NCI-H1436 (cell line): ENCODE results near the gene CEPT1.

Source experiments
- DNase-seq: peaks from one replicate; lab custom pipeline; 2025; lab: John Stamatoyannopoulos, UW

The CEPT1 gene

DNA sequence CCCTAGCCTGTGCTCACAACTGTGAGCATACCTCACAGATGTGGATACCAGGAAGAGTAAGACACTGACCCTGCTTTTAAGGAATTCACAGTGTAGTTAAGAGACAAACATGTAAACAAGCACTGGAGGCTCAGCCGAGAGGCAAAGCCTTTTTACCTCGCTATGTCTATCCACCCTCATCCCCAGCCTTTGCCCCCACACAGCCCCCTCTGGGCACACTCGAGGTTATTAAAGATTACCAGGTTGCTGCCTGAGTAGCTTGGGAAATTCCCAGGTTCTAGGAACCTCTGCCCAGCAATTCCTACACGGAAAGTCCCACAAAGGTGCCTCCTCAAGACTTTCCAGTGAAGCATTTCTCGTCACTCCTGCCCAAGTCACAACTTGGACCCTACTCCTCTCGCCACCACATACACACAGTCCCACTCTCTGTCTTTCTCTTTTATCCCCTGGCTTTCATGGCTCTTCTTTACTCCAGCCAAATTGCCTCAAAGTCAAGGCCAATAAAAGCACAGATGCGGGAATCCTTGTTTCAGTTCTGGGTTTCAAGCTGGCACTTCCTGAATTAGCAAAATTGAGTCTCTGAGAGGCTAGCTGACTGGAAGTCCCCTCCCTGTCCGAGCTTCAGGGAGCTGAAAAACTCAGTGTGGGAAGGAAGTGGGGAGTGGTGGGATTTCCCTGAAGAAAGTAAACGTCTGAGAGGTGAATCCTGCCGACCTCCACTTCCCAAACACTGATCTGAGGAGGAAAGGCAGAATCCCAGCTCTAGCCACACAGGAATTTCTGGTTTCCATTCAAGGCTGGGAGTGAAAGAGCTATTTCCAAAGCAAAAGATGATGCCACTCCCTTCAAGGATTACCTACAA, 52.9 kb downstream of the CEPT1 start:
- no peak for DNase-seq

DNA sequence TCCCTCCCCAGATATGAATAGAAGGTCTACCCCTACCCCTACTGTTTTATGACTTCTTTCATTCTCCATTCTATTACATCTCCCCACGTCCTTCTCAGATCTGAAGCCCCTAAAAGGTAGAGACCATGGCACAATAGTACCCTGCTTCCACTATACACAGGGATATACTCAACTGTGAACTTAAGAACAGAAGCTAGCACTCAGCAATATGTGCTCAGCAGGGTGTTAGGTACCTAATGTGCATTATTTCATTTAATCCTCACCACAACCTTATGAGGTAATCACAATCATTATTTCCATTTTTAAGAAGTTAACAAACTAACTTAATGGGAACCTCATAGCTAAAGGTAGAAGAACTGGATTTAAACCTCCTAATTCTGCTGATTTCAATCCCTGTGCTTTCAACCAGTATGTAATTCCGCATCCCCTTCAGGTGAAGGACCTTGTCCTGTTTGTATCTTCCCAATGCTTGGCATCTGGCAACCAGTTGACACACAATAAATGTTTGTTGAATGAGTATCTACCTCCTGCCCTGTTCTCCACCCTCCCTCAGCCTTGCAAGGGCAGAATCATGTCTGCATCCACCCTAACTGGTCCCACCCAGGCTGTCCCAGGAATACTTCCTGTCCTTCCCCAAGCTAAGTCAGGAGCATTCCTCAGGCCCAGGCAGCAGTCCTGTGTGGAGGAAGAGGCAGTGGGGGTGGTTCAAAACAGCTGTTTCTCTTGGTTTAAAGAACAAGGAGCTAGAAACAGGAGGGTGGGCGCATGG, 53.9 kb downstream of the CEPT1 start:
- DNase-seq = no peak

DNA sequence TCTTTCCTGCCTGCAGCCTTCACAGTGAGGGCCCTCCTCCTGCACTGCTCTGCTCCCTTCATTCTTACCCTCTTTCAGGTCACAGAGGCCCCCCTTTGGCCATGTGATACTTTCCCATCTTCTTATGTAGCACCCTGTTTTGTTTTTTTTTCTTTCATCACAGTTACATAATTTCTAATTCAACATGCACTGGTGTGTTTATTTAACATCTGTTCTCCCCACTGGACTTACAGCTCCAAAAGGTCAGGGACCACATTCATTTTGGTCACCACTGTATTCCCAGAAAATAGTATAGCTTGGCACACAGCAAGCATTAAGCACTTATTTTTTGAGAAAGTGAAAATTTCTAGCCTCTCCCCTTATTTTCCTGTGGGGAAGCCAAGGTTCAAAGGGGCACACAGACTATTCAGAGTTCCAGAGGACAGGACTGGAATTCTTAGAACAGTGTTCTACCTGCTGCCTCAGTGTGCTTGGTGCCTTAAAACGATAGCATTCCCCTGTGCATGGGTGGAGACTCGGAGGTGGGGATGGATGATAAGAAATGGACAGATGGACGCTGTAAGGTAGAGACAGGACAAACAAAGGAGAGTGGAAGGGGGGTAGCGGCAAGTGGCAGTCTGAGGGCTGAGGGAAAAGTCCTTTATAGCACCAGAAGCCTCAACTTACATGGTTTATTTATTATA, 55.1 kb downstream of the CEPT1 start:
- DNase-seq = no peak

DNA sequence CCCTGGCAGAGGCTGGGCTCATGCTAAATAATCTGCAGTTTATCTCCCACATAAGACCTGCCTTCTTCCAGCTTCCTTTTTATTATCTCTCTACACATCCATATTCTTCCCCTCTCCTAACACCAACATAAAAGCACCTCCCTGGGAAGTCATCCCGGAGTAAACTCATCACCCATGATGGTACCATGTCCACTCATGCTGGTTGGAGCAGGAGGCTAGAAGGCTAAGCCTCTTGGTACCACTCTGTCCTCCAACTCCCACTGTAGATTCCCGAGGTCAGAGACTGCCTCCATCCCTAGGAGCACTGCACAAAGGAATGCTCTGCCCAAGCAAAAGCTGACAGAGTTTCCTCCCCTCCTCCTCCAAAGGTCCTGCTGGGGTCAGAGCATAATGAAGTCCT, 56.2 kb downstream of the CEPT1 start:
- DNase-seq = no peak

DNA sequence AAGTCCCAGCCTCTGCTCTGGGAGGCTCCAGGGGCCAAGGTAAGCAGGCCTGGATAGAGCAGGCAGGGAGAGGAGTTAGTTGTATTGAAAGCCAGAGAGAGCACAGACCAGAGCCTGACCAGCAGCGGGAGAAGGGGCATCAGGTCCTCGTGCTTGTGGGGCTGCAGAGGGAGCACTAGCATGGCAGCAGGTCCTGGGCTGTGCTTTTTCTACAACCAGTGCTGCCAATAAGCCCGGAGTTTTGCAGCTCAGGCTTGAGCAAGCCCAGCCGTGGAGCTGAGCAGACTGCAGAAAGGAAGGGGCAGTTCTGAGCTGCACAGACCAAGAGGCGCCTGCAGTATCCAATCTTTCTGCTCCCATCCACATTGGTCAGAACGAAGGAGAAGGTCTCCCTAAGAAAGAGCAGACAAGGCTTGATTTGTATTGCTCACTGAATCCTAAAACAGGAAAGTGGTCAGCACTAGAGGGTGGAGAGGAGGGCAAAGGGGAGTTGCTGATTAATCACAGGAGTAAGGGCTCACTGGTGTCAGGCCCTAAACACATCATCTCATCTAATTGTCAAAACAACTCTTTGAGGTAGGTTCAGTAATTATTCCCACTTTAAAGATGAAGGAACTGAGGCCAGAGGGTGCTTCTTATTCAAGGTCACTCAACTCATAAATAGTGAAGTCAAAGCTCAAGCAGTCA, 57.7 kb downstream of the CEPT1 start:
- DNase-seq = no peak

DNA sequence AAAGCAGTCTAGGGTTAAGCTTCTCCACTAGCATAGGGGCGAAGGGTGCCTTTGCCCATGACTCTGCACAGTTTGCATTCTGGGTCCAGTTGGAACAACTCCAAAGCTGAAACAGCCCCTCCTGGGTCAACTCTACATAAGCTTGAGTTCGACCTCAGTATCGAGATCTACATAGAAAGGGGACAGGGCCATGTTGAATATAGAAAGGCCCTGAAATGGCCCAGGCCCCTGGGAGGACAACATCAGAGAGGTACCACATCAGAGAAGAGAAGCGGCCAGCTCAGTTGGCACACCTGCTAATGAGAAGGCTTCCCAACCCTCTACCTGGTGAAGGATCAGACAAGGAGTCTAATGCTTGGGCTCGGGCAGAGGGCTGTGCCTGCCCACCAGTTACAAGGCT, 58.8 kb downstream of the CEPT1 start:
- DNase-seq = no peak

DNA sequence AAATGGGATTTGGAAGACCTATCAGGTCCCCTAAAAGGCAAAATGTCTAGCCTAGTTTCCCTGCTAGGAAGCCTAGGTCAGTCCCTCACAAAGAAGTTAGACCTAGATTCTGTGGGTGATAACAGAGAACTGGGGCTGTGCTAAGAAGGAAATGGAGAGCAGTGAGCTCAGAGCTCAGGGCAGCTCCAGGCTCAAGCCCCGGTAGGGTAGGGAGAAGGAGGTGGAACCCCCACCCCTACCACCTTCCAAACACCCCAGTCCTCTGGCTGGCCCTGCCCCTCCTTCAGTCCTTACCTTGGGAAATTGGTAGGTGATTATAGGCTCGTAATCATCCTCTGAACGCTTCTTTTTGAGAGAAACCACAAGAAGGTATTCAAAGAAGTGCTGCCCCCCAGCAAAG, 59.3 kb downstream of the CEPT1 start:
- no peak for DNase-seq

DNA sequence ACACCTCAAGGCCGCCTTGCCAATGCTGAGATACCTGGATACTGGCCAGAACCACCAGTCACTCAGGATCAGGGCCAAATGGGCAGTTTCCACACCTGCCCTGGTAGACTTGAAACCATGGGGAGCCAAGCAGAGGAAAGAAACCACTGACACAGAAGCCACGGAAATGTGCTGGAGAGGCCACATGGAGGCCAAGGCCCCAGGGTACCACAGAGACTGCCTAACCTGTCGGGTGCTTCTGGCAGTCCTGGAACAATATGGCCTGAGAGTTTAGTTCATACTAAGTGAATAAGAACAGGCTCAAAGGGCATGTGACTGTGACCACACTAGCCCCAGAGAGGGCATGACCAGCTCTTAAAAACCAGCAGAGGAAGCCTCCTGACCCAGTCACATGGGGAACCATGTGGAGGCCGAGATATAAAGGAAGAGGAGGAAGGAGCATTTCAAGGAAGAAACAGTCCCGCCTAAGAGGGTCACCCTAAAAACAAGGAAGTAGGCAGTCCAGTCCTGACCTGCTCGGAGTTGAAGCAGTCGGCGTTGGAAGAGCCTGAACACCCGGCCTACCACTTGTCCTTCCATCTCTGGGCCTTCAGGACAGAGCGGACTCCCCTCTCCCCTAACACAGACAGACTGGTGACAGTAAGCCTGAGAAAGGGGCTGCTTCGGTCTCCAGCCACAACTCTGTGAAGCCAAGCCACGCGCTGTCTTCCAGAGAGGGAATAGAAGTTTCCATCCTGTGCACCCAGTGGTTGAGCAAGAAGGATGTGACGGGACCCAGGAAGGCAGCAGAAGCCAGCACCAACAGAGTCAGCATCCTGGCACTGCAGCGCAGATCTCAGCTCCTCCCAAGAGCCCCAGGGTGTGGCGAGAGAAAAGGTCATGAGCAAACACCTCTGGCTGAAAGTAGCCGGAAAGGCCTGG, 60.1 kb downstream of the CEPT1 start, which contains the start of gene DENND2D:
Gene DENND2D, minus strand, starts transcription at position 766 of the 921 bp plus-strand sequence. Its CDS starts 187 bp downstream, at position 579.
- no peak for DNase-seq

DNA sequence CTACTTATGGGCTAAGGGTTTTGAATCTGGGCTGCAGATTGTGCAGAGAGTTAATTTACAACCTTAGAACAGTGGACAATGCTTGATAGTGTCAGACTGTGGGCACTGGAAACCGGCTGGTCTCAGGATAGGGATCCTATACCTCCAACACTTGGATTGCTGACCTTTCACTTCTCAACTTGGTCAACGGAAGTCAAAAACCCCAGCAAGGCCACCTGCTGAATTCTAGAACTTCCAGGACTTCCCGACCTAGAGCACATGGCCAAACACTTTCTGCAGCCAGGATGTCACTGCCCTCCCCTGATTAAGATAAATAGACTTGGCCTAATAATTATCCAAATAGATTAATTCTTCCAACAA, 60.8 kb downstream of the CEPT1 start:
- no peak for DNase-seq

DNA sequence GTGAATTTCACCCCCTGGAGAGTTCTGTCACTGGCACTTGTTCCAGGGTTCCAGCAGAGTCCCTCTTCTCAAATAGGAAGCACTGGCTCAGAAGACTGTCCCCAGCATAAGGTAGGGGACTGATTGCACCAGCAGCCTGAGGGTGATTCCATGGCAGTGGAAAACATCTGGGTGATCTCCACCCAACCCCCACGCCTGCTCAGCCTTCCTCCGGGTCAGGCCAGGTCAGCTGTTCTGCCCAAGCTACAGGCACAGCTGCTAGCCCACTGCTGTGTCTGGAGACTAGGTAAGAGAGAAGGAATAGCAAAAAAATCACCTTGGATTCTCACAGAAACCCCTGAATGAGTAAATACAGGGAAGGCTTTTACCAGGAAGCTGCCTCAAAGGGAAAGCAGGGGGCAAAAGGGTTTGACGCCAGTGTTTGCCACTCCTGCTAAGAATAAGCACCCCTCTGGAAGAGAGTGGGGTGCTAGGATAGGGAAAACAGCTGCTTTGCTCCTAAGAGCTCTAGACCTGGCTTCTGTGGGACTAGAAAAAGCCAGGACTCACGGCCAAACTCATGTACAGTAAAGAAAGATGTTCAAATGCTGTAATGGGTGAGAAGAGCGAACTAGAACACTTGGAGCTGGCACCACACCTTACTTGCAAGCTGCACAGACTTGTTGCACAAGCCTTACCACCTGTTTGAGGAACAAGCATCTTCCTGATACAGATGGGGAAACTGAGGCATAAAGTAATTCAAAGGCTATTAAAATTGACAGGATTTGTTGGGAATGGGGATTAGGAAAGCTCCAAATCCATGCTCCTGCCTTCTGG, 61.5 kb downstream of the CEPT1 start:
- no peak for DNase-seq

DNA sequence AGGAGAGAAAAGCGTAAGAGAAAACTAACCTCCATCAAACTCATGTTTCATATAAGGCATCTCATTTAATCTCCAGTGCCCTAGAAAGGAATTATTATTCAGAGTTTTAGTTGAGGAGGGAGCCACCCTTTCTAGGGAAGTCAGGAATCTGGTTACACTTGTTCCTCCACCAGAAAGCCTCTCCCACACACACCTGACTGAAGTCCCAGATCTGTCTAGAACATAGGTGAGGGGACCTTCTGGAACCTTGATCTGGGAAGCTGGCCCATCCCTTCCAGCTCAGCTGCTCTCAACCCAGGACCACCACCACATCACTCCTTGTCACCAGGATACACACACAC, 62.3 kb downstream of the CEPT1 start:
- DNase-seq = no peak

DNA sequence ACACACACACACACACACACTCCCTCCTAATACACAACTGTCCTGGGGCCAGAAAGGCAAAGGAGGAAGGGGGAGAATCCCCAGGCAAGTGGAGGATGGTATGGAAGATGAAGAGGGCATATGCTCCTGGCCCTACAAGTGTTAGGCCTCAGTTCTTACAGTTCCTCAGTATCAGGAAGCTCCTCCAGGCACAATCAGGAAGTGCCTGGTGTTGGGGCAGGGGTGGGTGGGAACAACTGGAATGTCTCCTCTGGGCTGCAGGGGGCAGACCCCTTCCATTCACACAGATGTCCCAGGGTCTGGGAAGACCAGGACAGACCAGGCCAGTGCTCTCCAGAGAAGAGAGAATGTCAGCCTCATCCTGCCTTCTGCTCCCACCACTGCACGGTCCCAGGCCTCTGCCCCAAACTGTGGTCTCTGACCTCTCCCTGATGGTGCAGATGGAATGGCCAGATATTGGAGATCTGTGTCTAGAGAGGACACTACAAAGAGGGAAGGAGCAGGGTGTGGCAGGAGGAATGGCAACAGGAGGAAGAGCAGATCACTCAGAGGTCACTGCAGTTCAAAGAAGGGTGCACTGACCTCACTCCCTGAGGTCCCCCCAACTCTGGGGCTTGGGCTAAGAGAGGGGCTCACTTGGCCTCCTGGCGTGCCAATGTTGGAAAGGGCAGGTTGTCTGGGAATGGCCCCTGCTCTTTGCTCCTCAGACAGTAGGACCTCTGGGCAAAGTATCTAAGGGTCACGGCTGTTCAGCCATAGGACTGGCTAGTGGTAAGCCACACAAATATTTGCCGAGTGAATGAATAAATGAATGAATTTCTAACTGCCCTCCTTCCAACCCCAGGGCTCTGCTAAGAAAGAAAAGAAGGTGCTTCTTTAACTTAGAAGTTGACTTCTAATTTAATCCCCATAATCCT, 62.9 kb downstream of the CEPT1 start:
- DNase-seq = no peak

DNA sequence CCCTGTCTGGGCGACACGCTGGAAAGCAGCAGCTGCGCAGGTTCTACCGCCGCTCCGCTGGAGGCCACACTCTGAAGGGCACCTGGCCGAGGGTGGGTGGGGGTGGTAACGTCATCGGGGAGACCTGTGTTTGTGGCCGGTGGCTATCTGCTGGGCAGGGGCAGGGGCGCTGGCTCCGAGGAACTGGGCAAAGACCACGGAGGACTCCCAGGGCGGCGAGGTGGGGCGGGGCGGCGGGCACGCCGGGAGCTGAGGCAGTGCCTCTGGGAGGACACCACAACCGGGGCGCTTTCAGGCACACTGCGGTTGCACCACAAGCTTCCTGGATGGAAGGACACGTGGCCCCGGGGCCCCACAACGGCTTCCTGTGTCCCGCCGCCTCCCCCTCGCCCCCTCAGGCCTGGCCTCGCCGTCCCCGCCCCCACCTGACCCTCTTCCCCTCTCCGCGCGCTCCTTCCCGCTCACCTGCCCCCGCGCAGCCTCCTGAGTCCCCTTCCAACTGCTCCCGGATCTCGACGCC, 63.7 kb downstream of the CEPT1 start:
- DNase-seq = no peak

DNA sequence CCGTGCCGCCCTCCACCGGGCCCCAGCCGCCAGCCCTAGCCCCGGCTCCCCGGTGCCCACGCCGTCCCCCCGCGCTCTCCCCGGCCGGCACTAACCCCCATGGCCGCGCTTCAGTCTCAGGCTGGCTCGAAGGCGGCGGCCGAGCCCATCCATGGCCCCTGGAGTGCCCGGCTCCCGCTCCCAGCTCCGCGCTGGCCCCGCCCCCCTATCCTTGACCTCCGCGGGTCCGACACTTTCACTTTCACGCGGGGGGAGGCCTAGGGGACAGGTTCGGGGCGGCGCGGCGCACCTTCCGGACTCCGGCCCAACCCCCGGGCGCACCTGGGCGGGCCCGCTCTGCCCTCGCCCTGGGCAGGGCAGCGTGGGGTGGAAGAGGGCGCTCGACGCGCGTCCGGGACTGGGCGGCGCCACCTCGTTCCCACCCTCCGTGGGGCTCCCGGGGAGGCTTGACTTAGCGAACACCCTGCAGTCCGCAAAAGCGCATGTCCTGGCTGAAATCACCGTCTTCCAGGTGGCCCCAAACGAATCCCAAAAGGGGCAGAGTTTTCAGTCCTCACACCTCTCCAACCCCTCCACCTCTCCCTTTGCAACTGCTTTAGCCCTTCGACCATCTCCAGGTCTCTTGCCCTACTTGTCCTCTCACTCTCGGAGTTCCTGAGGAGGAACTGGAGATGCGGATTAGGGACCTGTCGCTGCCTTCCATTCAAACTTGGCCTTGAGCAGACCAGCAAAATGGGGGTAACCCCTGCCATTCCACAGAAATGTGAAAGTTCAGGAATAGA, 64.4 kb downstream of the CEPT1 start:
- DNase-seq = peak; percentile 9

DNA sequence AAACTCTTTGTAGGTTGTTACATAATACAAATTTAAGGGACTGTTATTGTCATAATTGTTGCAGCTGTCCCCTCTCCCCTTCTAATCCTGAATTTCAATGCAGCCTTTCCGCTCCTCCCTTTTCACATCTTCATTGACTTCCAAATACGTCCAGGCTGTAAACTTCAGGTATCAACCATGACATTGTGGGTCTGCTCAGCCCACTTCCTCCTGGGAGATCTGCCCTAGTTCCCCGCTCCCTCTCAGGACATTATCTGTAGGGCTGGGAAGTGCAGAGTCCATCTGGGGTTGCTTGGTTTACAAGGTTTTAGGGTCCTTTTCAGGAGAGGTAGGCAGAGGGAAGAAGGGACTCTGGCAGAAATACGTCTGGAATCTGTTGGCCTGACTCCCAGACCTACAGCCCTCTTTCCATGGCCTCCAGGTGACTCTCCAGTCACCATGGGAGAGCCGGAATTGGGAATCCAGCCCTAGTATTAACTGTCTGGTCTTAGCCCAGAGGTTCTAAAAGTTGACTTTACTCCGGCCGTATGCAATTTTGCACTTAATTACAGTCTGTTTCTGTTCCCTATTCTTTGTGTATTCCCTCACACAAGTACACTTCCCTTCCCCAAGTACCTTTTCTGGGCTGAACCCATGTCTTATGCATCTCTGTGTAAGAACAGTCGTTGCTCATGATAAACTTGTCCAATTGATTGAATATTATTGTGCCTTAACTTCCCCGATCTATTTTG, 65.1 kb downstream of the CEPT1 start:
- DNase-seq = no peak

DNA sequence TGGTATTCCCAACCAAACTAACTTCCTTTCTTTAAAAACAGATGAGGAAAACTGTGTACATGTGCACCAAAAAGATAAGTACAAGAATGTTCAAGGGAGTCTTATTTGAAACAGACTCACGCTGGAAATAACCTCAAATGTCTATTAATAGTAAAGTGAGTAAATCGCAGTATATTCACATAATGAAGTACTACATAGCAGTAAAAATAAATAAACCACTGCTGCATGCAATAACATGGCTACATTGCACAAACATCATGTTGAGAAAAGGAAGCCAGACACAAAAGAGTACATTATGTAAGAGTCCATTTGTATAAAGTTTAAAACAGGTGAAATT, 65.7 kb downstream of the CEPT1 start:
- DNase-seq = no peak

DNA sequence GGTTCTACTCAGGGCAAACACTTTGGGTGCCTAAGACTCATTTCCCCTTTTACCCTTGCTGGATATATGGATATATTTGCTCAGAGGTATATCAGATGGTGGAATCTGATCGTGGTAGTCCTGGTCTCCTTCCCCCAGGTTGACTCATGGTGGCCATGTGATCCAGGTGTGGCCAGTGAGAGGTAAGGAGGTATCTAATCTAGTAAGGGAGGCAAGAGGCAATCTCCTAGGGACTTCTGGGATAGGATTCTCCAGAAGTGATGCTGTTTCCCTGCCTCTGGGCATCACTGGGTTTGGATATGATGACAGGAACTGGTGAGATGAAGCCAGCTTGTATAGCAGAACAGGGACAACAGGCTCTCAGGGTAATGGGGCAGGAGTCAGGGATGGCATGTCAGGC, 68.9 kb downstream of the CEPT1 start:
- no peak for DNase-seq

DNA sequence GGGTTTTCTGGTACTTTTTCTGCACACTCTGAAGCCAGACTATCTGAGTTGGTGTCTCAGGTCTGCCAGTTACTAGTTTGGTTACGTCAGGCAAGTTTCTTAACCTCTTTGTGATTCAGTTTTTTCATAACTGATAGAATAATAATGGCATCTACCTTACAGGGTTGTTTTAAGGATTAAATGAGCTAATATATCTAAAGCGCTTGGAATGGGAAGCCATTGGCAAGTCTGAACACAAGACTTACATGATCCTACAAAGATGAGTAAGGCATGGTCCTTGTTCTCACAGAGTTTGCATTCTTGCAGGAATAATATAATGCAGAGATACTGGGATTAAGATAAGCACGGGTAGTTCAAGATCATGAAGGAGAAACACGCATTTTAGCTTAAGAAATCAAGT, 69.6 kb downstream of the CEPT1 start:
- no peak for DNase-seq
